Esophagus squamous epithelium (tissue), 5 donors: ENCODE measurements around the gene MGAT5. TPM values are rescaled to one million over a fixed set of nuclear protein-coding genes. Genes with fewer than 3 reads are reported as not detected.
"Not testable (repeated sequence)": the region's sequence is repeated elsewhere in the genome, so short reads cannot be mapped to it uniquely, and the experiment has no call there.

Source experiments
- DNase-seq: peaks from one replicate; lab custom pipeline; 2025; lab: John Stamatoyannopoulos, UW
- H3K27ac ChIP-seq, 4 donors: fragments of 200-600 bp; sonication (generic); one replicate each; pipeline ENCODE4 v1.5.1; 2016 to 2019; ENCODE audit warnings: mild to moderate bottlenecking in 1 of 4
- H3K27me3 ChIP-seq, 4 donors: fragments of 200-600 bp; sonication (generic); 1 replicate in 3 of 4; 2 replicates in 1 of 4; pipeline versions ENCODE4 v1.5.1 to v1.6.0; 2017 to 2021; ENCODE audit warnings: antibody characterized with exemption in 1 of 4
- H3K36me3 ChIP-seq, 3 donors: fragments of 200-600 bp; sonication (generic); one replicate each; pipeline ENCODE4 v1.5.1; 2016 to 2019
- H3K4me1 ChIP-seq, 3 donors: fragments of 200-600 bp; sonication (generic); one replicate each; pipeline ENCODE4 v1.5.1; 2017 to 2019
- H3K4me3 ChIP-seq, 4 donors: fragments of 200-600 bp; sonication (generic); 1 replicate in 3 of 4; 2 replicates in 1 of 4; pipeline ENCODE4 v1.5.1; 2016 to 2019; ENCODE audit warnings: mild to moderate bottlenecking in 2 of 4, moderate library complexity in 1 of 4
- H3K9me3 ChIP-seq, 3 donors: fragments of 200-600 bp; sonication (generic); one replicate each; pipeline ENCODE4 v1.5.1; 2016 to 2019
- CTCF ChIP-seq, 6 experiments: fragments of 450-650 bp in 4 of 6; fragments of 200-600 bp in 2 of 6; sonication (generic) in 2 of 6; IDR thresholded peaks; one replicate each; pipeline ENCODE4 v1.5.1; 2016 to 2019; ENCODE audit warnings: antibody characterized with exemption in 6 of 6, mild to moderate bottlenecking in 4 of 6, moderate library complexity in 4 of 6
- POLR2A ChIP-seq, 4 donors: fragments of 450-650 bp; IDR thresholded peaks; one replicate each; pipeline ENCODE4 v1.6.1; 2017; ENCODE audit warnings: antibody characterized with exemption in 4 of 4, mild to moderate bottlenecking in 4 of 4, moderate library complexity in 3 of 4
- WGBS, 2 donors: methylation state at CpG; one replicate each; pipeline ENCODE4 v1.1.5; 2018; 5-methylcytosine and 5-hydroxymethylcytosine counted together
- intact Hi-C: fragments of 100-400 bp; cut with DNase I; formaldehyde crosslinking; loops from one replicate; pipeline ENCODE4 v1.15.0; 2022
- total RNA-seq, 4 donors: library from RNA; depleted of rRNA; stranded (reverse); fragments of >200 nt; gene quantifications; one replicate each; pipeline ENCODE4 v1.1.0, GENCODE V29; 2016
- donor health status: DM: yes; HTN: yes; CAD: no.

Gene MGAT5
- total RNA-seq, 4 donors from 2014 or later = 14.2 to 29.2 (median 24.6) TPM

DNA sequence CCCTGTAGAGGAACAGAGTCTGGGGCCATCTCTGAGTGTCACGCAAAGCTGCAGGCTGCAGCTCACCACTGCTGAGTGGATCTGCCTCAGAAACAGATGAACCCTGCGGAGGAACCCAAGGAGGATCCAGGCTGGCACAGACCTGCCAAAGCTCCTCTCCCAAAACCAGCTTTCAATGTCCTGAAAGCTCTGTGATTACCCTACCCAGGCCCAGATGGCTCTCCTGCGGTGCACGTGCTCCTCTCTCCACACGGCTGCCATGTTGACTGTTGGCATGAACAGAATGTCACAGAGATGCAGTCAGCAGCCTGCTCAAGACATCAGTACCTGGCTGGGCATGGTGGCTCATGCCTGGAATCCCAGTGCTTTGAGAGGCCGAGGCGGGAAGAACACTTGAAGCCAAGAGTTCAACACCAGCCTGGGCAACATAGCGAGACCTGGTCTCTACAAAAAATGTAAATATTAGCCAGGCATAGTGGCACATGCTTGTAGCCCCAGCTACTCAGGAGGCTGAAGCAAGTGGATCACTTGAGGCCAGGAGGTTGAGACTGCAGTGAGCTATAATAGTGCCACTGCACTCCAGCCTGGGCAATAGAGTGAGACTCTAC, 216.8 kb downstream of the MGAT5 start:
- no peak overlapping the region for H3K27ac ChIP-seq
- H3K4me1 ChIP-seq = no peaks in the 10 kb centered on the region
- DNase-seq = no peak
- no peaks in the 10 kb centered on the region for H3K9me3 ChIP-seq
- WGBS, 2 donors = 86 to 90% methylated on average over 2 to 5 of the region's 8 CpGs
- H3K4me3 ChIP-seq = no peak overlapping the region
- H3K36me3 ChIP-seq = no peaks in the 10 kb centered on the region
- TF ChIP-seq POLR2A (IDR thresholded peaks at IDR 0.05) (no peak), CTCF (IDR thresholded peaks at IDR 0.05) (no peak)
- no peaks in the 10 kb centered on the region for H3K27me3 ChIP-seq
- intact Hi-C loops = no loop called here

- H3K4me1 ChIP-seq, H3K27me3 ChIP-seq, H3K9me3 ChIP-seq, H3K4me3 ChIP-seq, intact Hi-C loops, H3K36me3 ChIP-seq, H3K27ac ChIP-seq, DNase-seq: not testable (repeated sequence)
- WGBS, 2 donors = 77 to 91% methylated on average over 6 of the region's 8 CpGs
Observed at GRCh38 chr2:134476982-134477381, 223.1 kb downstream of the MGAT5 start.

DNA sequence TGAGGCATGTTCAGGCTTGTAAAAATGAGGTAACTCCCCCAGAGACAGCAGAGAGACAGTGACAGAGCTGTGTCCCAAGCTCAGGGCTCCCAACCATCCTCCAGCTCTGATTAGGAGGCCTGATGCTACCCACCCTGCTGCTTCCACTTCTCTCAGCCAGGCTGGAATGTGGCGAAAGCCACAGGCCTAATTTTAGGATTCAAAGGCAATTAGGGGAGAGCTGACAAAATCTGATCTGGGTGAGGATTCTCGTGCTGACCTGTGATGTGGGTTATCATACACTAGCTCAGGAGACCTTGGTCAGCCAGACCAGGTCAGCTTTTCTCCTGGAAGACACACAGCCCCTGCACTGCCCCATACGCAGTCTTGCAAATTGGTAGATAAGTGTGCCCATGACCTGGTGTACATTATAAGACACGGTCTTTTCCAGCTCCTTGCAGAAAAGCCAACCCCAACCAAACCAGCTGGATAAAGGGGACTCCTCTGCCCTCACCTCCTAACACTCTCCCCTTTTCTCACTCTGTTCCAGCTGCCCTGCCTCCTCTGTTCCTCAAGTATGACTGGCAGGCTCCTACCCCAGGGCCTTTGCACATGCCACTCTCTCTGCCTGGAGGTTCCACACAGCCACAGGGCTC, 225.9 kb downstream of the MGAT5 start:
- H3K27me3 ChIP-seq = no peaks in the 10 kb centered on the region
- DNase-seq = no peak
- no peaks in the 10 kb centered on the region for H3K9me3 ChIP-seq
- H3K27ac ChIP-seq = no peak overlapping the region
- WGBS, 2 donors = 83 to 85% methylated on average over 4 of the region's 4 CpGs
- H3K36me3 ChIP-seq = no peaks in the 10 kb centered on the region
- no peaks in the 10 kb centered on the region for H3K4me1 ChIP-seq
- intact Hi-C loops = no loop called here
- no peak overlapping the region for H3K4me3 ChIP-seq
- TF ChIP-seq CTCF (IDR thresholded peaks at IDR 0.05) (no peak), POLR2A (IDR thresholded peaks at IDR 0.05) (no peak)

DNA sequence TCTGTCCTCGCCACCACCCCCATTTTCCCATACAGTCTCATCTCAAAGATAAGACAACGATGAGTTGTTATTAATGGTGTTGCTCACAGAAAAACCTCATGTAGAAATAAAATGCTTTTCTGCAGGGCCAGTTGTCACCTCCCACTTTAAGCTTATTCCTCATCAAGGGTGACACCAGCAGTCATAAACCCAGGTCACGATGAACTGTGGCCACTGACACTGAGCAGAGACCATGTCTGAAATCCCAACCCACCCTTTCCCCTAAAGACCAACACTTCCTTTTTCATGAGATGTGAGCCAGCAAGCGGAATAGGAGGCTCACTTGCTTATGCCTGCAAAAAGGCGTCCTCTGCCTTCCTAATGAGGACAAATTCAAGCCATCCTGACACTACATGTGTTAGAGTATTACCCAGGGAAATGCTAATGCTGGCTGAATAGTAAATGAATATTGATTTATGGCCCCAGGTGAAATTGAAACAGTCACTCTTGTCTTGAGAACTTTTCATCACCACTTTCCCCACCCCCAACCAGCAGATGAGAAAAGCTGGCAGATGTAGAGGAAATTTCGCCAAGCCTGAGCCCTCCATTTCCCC, 228.4 kb downstream of the MGAT5 start:
- Histone ChIP-seq H3K27me3 (no peaks in the 10 kb centered on the region), H3K36me3 (no peaks in the 10 kb centered on the region), H3K27ac (no peak overlapping the region), H3K9me3 (no peaks in the 10 kb centered on the region), H3K4me3 (no peak overlapping the region), H3K4me1 (no peaks in the 10 kb centered on the region)
- no peak for DNase-seq
- no peak for TF ChIP-seq POLR2A (IDR thresholded peaks at IDR 0.05)
- TF ChIP-seq CTCF (IDR thresholded peaks at IDR 0.05) = no peak
- intact Hi-C loops = no loop called here
- 81 to 92% methylated on average over 6 of the region's 6 CpGs for WGBS, 2 donors

DNA sequence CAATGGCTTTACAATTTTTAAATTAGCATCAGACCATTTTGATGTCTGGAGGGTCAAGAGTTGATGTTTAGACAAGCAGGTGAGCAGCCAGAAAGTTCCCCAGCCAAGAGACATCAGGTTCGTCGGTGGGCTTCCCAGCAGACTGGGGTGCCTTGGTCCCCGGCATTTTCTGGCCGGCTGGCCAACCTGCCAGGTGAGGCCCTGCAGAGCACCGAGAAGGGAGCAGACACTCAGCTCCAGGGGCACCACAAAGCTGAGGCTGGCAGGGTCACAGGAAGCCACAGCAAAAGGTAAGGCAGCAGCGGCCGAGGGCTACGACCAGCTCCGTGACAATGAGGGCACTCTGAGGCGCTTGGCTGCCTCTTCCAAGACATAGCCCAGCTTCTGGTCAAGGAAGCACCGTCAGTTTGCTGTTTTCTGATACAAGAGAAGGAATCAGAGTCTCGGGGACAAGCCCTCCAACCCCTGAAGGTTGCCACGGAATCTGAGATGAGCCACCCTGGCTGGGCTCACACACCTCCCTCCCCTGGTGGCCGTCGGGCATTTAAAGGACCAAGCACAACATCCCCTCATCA, 229.0 kb downstream of the MGAT5 start:
- no peak overlapping the region for H3K4me3 ChIP-seq
- no peak overlapping the region for H3K27ac ChIP-seq
- no peaks in the 10 kb centered on the region for H3K36me3 ChIP-seq
- DNase-seq = no peak
- WGBS, 2 donors = 64 to 87% methylated on average over 3 to 7 of the region's 15 CpGs
- intact Hi-C loops = no loop called here
- no peaks in the 10 kb centered on the region for H3K4me1 ChIP-seq
- no peaks in the 10 kb centered on the region for H3K27me3 ChIP-seq
- TF ChIP-seq POLR2A (IDR thresholded peaks at IDR 0.05) = no peak
- no peak for TF ChIP-seq CTCF (IDR thresholded peaks at IDR 0.05)
- H3K9me3 ChIP-seq = no peaks in the 10 kb centered on the region
